GM12864 (cell line): ENCODE results near the gene MYO1A.
"Not testable (repeated sequence)": the region's sequence is repeated elsewhere in the genome, so short reads cannot be mapped to it uniquely, and the experiment has no call there.

ENCODE experiments used
- DNase-seq: peaks from one replicate; pipeline ENCODE4 v3.0.0-alpha.2; 2011; ENCODE audit warnings: low read depth
- H3K4me3 ChIP-seq: 2 replicates; pipeline ENCODE4 v1.5.1; 2011; ENCODE audit warnings: mild to moderate bottlenecking, low read depth, low read length, control low read depth
- TF ChIP-seq, protein P1 (sequence below): IDR thresholded peaks from 2 replicates; pipeline ENCODE4 v1.5.1; 2011; ENCODE audit warnings: low read depth, mild to moderate bottlenecking, moderate library complexity, low read length, control low read depth, inconsistent platforms; ENCODE audit errors: missing control alignments

MYO1A gene

DNA sequence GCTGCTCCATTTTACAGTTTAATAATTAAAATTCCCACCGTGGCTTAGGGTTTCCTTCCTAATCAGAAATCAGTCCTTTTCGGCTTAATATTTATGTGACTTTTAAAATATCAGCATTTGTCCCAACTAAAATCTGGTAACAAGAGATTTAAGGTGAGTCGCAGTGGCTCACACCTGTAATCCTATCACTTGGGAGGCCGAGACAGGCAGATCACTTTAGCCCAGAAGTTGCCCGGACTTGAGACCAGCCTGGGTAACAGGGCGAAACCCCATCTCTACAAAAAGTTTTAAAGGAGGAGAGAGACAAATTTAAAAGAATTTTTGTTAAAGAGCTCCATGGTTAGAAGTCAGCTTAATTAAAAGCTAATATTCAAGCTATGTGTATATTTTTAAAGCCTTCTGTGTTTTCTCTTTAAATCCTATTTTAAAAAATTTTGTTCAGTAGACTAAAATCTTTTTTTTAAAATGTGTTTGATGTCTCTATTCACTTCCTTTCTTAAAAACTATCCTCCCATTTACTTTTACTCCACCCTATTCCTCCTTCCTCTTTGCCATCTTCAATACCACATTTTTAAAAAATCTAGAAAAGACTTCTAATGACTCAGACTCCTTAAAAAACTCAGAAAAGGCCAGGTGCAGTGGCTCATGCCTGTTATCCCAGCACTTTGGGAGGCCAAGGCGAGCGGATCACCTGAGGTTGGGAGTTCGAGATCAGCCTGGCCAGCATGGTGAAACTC lies 29.8 kb downstream of the MYO1A start:
- DNase-seq, result no peak
- TF ChIP-seq, protein P1, sequence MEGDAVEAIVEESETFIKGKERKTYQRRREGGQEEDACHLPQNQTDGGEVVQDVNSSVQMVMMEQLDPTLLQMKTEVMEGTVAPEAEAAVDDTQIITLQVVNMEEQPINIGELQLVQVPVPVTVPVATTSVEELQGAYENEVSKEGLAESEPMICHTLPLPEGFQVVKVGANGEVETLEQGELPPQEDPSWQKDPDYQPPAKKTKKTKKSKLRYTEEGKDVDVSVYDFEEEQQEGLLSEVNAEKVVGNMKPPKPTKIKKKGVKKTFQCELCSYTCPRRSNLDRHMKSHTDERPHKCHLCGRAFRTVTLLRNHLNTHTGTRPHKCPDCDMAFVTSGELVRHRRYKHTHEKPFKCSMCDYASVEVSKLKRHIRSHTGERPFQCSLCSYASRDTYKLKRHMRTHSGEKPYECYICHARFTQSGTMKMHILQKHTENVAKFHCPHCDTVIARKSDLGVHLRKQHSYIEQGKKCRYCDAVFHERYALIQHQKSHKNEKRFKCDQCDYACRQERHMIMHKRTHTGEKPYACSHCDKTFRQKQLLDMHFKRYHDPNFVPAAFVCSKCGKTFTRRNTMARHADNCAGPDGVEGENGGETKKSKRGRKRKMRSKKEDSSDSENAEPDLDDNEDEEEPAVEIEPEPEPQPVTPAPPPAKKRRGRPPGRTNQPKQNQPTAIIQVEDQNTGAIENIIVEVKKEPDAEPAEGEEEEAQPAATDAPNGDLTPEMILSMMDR, result no peak
- no peak overlapping the region for H3K4me3 ChIP-seq

DNA sequence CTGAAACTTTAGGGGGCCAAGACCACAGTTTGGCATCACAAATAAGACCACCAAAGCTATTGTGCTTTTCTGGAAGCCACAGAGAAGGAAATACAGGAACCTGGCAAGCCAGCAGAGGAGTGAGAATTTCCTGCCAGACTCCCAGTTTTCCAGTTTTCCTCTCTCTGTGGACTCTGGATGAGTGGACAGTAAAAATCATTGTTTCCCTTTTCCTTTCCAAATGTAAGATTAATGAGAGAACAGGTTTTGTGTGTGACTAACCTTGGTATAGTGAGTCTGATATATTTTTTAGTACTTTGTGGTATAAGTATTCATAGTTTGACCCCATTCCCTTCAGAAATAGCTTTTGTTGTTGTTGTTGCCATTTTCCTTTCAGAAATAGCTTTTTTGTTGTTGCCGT lies 31.0 kb downstream of the MYO1A start:
- TF ChIP-seq, protein P1, result no peak
- no peak overlapping the region for H3K4me3 ChIP-seq
- DNase-seq, result no peak

DNA sequence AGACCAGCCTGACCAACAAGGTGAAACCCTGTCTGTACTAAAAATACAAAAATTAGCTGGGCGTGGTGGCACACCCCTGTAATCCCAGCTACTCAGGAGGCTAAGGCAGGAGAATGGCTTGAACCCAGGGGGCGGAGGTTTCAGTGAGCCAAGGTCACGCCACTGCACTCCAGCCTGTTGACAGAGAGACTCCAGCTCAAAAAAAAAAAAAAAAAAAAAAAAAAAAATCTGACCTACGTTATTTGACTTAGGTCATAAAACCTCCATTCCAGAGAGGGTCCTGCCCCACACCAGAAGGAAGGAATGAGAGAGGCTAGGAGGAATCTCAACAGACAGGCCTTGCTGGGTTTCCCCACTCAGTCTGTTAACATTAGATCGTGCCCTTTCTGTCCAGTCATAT lies 31.6 kb downstream of the MYO1A start:
- H3K4me3 ChIP-seq, DNase-seq: not testable (repeated sequence)

DNA sequence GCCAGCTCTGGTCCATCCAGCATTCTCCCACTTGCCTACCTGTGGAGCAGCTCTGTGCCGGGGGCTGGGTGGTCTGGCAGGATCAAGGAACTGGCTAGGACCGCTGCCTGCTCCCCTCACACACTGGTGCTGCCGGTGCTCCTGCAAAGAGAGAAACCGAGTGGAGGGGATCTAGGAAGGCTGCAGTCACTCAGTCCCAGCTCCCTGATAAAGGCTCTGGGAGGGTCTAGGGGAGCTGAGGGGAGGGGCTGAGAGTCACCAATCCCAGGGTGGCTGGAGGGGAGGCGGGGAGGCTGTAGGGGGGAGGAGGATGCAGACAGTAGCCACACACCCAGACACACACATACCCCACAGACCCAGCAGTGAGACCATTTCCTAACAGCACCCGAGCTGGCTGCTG lies 33.6 kb downstream of the MYO1A start, which contains the start of gene TAC3:
TSS of gene TAC3 (minus strand) at position 182 of the 400 bp plus-strand sequence. CDS start 732 bp downstream, outside the sequence.
- DNase-seq, result no peak
- no peak within 1 kb of the TSS for H3K4me3 ChIP-seq
- TF ChIP-seq, protein P1, result no peak

DNA sequence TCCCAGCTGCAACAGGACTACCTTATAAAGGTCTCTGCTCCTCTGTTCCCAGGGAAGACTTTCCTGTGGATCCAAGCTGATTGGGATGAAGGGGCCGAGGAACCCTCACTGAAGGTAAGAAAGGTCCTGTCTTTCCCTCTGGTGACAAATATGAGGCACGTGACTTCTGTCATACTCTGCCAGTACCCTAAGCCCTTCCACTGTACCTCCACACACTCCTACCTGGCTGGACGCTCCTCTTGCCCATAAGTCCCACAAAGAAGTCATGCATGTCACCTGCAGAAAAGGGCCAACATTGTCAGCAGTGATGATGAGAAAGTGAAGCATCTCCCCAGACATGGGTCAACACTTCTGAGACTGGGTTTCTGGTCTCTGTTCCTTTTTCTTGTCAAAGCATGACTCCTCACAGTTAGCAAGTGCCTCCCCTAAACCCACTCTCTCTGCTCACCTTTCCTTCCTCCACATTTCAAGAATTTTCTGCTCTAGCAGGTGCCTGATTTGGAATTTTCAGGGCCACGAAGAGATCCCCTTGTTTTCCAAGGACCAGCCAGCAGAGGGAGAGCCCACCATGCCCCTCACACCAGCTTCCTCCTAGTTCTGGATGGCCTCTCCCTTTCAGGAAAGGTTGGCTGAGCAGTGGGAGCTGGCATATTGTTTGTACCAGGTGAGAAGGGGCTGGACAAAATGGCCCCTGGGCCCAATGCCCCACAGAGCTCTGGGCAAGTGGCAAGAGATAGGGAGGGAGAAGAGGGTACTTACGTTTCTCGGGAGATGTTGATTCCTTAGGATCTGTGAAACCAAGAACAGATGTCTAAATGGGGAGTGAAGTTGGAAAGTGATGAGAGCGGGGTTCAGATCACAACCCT lies 37.1 kb downstream of the MYO1A start:
- H3K4me3 ChIP-seq, result no peak overlapping the region
- TF ChIP-seq, protein P1, result peak; percentile 6
- peak; percentile 55 for DNase-seq

DNA sequence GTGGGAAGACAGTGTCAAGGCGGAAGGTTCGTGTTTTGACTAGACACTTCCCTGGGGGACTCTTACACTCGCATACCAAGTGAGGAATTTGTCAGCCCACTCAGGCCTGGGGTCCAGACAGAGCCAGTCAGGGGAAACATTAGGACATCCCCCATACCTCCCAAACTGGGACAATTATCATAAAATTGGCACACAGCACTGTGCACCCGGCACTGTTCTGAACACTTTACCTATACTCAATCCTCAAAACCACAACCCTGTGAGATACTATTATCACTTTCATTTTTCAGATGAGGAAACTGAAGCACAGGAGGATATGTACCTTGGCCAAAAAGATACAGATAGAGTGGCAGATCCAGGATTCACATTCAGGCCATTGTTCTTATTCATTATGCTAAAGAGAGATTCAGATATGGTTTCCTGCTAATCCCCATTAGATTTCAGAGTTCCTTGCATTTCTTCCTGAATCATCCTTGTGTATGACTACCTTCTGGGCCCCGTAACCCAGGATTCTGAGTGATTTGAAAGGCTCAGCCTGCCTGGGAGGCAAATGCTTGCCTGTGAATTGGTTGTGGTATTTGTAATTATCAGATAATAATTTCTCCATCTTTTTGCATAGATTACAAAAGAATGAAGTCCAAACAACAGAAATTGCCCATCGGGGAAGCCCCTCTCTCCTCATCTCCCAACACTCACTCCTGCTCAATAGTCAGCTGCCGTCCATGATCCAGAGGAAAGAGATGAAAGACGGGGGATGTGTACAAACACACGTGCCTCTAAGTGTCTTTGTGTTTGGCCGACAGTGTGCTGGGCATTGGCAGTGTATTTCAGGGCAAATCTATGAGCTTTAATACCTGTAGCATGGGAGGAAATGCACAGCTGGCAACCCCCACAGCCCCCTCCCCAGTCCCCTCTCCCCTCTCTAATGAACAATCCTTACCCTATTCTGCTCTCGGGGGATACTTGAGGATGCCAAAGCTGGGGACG lies 38.2 kb downstream of the MYO1A start:
- H3K4me3 ChIP-seq, result no peak overlapping the region
- TF ChIP-seq, protein P1, result no peak
- DNase-seq, result no peak
